ENCODE results near the gene PDC.

The PDC gene

GRCh38 chr1:186461014-186461413 lies at the start of gene PDC:
Gene PDC, minus strand, starts transcription at chr1:186461114. Its CDS starts 11,655 bp downstream, at chr1:186449459.
- DNase-seq (ENCODE audit: low spot score): no peak

GRCh38 chr1:186503190-186503589 lies 42.3 kb upstream of the PDC start:
- DNase-seq (ENCODE audit: low spot score): no peak

- DNase-seq (ENCODE audit: low spot score): no peak
Measured at GRCh38 chr1:186502087-186502486, 41.2 kb upstream of the PDC start.

- no peak for DNase-seq (ENCODE audit: low spot score)
Measured at GRCh38 chr1:186500804-186501203, 39.9 kb upstream of the PDC start.

GRCh38 chr1:186499571-186499970 lies 38.7 kb upstream of the PDC start:
- DNase-seq (ENCODE audit: low spot score): no peak

GRCh38 chr1:186498695-186499389 lies 37.9 kb upstream of the PDC start:
- DNase-seq (ENCODE audit: low spot score): no peak

GRCh38 chr1:186498071-186498470 lies 37.2 kb upstream of the PDC start:
- DNase-seq (ENCODE audit: low spot score): no peak

GRCh38 chr1:186497651-186498050 lies 36.7 kb upstream of the PDC start:
- no peak for DNase-seq (ENCODE audit: low spot score)

- no peak for DNase-seq (ENCODE audit: low spot score)
Measured at GRCh38 chr1:186496171-186496851, 35.4 kb upstream of the PDC start.

- DNase-seq (ENCODE audit: low spot score): no peak
Measured at GRCh38 chr1:186494832-186495271, 33.9 kb upstream of the PDC start.

- DNase-seq (ENCODE audit: low spot score): no peak
Measured at GRCh38 chr1:186492531-186493291, 31.8 kb upstream of the PDC start.

GRCh38 chr1:186491336-186491735 lies 30.4 kb upstream of the PDC start:
- DNase-seq (ENCODE audit: low spot score): no peak

GRCh38 chr1:186487163-186487562 lies 26.2 kb upstream of the PDC start:
- DNase-seq (ENCODE audit: low spot score): no peak

- DNase-seq (ENCODE audit: low spot score): no peak
Measured at GRCh38 chr1:186486061-186486460, 25.1 kb upstream of the PDC start.

GRCh38 chr1:186483561-186483960 lies 22.6 kb upstream of the PDC start:
- DNase-seq (ENCODE audit: low spot score): no peak

- DNase-seq (ENCODE audit: low spot score): peak; percentile 18
Measured at GRCh38 chr1:186482661-186483255, 21.8 kb upstream of the PDC start.

- DNase-seq (ENCODE audit: low spot score): no peak
Measured at GRCh38 chr1:186481303-186481888, 20.5 kb upstream of the PDC start.

- no peak for DNase-seq (ENCODE audit: low spot score)
Measured at GRCh38 chr1:186479162-186479561, 18.2 kb upstream of the PDC start.

GRCh38 chr1:186476264-186477040 lies 15.5 kb upstream of the PDC start:
- DNase-seq (ENCODE audit: low spot score): no peak

- DNase-seq (ENCODE audit: low spot score): no peak
Measured at GRCh38 chr1:186474208-186474607, 13.3 kb upstream of the PDC start.

- DNase-seq (ENCODE audit: low spot score): no peak
Measured at GRCh38 chr1:186473047-186473446, 12.1 kb upstream of the PDC start.
